Epidermal melanocyte (primary cell): Measurements from ENCODE around the gene ADIRF.
"Not testable (repeated sequence)": the region's sequence is repeated elsewhere in the genome, so short reads cannot be mapped to it uniquely, and the experiment has no call there.

Source experiments
- DNase-seq: peaks from one replicate; pipeline ENCODE4 v3.0.0; 2011; ENCODE audit warnings: low spot score; ENCODE audit not compliant: insufficient read length

The ADIRF gene

GRCh38 chr10:86945361-86946212 is 22.7 kb upstream of the ADIRF start:
- DNase-seq: no peak

GRCh38 chr10:86946213-86947155 is 21.8 kb upstream of the ADIRF start:
- no peak for DNase-seq

- not testable (repeated sequence) for DNase-seq
Observed at GRCh38 chr10:86947806-86948205, 20.5 kb upstream of the ADIRF start.

GRCh38 chr10:86950349-86950748 is 17.9 kb upstream of the ADIRF start:
- DNase-seq: no peak

- DNase-seq: no peak
Observed at GRCh38 chr10:86951184-86951761, 17.0 kb upstream of the ADIRF start.

GRCh38 chr10:86952106-86952505 is 16.2 kb upstream of the ADIRF start:
- no peak for DNase-seq

- DNase-seq: not testable (repeated sequence)
Observed at GRCh38 chr10:86952697-86953096, 15.6 kb upstream of the ADIRF start.

- no peak for DNase-seq
Observed at GRCh38 chr10:86953747-86954680, 14.3 kb upstream of the ADIRF start.

GRCh38 chr10:86954681-86955500 is 13.4 kb upstream of the ADIRF start:
- no peak for DNase-seq

GRCh38 chr10:86955501-86956194 is 12.6 kb upstream of the ADIRF start:
- no peak for DNase-seq

- DNase-seq: no peak
Observed at GRCh38 chr10:86956195-86956847, 12.0 kb upstream of the ADIRF start.

- no peak for DNase-seq
Observed at GRCh38 chr10:86956848-86957448, 11.3 kb upstream of the ADIRF start.

GRCh38 chr10:86957471-86958115 is 10.7 kb upstream of the ADIRF start, which contains the start of gene MMRN2:
Gene MMRN2 (minus strand): TSS chr10:86957615. CDS start chr10:86957541, 74 bp downstream.
- no peak for DNase-seq

- DNase-seq: no peak
Observed at GRCh38 chr10:86958116-86958900, 10.0 kb upstream of the ADIRF start, which contains the start of gene SNCG. Gene SNCG (plus strand): TSS chr10:86958599. CDS start chr10:86958698, 99 bp downstream.

GRCh38 chr10:86958901-86959736 is 9.2 kb upstream of the ADIRF start:
- DNase-seq: no peak

GRCh38 chr10:86959737-86960002 is 8.6 kb upstream of the ADIRF start:
- DNase-seq: no peak
